ENCODE results near the gene VWF.

The VWF gene

DNA sequence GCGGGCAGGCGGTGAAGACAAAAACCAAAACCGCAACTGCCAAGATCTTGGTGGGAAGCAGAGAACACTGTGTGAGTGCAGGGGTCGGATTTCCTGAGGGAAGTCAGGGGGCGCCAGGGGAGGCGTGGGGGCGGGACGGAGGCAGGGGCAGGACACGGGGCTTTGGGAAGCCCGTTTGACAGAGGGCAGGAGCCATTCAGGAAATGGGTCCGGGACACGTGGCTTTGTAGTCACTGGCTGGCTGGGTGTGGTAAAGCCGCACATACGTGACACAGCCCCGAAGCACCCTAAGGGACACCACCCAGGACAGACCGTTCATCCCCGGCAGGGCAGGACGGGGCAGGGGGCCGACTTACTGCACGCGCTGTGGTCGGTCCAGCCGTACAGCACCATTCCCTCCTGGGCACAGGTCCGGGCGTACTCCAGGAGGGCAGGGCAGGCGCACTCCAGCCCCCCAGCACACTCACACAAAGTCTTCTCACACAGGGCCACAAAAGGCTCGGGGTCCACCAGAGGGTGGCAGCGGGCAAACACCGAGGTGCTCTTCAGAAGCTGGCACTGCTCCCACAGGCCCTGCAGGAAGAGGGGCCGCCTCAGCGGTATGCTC is 49.4 kb downstream of the VWF start:
- no peak overlapping the region for H3K4me3 ChIP-seq (ENCODE audit: low read depth, low read length)
- no peak for DNase-seq (ENCODE audit: low read depth)
- TF ChIP-seq CTCF (IDR thresholded peaks at IDR 0.05; ENCODE audit: low read depth, low read length, missing control alignments), result no peak
- in situ Hi-C loops (cut with HindIII; ENCODE audit: low sequenced_read_pairs), result no loop called here

DNA sequence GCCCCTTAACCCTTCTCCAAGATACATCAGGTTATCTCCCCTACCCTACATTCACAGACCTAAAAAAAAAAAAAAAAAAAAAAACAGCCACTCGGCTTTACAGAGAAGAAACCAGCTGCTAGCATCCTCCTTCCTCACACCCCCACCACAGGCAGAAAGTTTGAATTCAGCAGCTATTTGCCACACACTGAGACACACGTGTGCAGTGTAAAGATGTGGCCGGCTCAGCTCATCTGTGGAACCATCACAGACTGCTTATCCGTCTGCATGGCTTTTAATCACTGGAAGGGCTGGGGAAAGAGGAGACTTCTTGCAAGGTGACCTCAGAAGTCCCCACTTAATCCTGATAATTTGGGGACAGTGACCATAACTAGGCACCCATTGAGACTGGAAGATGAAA is 50.0 kb downstream of the VWF start:
- no peak overlapping the region for H3K4me3 ChIP-seq (ENCODE audit: low read depth, low read length)
- TF ChIP-seq CTCF (IDR thresholded peaks at IDR 0.05; ENCODE audit: low read depth, low read length, missing control alignments), result no peak
- DNase-seq (ENCODE audit: low read depth), result no peak
- in situ Hi-C loops (cut with HindIII; ENCODE audit: low sequenced_read_pairs), result no loop called here

- no peak for DNase-seq (ENCODE audit: low read depth)
- TF ChIP-seq CTCF (IDR thresholded peaks at IDR 0.05; ENCODE audit: low read depth, low read length, missing control alignments), result no peak
- no peak overlapping the region for H3K4me3 ChIP-seq (ENCODE audit: low read depth, low read length)
- in situ Hi-C loops (cut with HindIII; ENCODE audit: low sequenced_read_pairs), result no loop called here
Measured at GRCh38 chr12:6073426-6073825, 51.0 kb downstream of the VWF start.

GRCh38 chr12:6072302-6072752 is 52.1 kb downstream of the VWF start:
- no peak for DNase-seq (ENCODE audit: low read depth)
- in situ Hi-C loops (cut with HindIII; ENCODE audit: low sequenced_read_pairs), result no loop called here
- no peak overlapping the region for H3K4me3 ChIP-seq (ENCODE audit: low read depth, low read length)
- peak; percentile 32 for TF ChIP-seq CTCF (IDR thresholded peaks at IDR 0.05; ENCODE audit: low read depth, low read length, missing control alignments)

DNA sequence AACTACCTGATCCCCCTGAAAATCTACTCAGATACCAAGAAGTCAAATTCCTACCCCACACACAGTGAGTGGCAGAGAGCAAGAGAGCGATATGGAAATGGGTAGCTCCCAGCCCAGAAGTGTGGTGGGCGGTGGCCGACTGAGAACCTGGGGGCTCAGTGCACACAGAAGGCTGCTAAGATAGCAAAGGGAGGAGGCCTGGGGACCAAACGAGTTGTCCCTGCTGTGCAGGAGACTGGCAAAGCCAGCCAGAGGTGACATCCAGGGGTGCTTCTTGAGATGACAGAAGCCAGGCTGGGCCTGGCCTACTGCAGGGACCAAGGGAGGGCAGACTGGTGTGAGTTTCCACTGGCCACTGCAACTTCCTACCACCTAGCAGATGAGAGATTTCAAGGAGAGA is 52.9 kb downstream of the VWF start:
- H3K4me3 ChIP-seq (ENCODE audit: low read depth, low read length), result no peak overlapping the region
- in situ Hi-C loops (cut with HindIII; ENCODE audit: low sequenced_read_pairs), result no loop called here
- no peak for DNase-seq (ENCODE audit: low read depth)
- no peak for TF ChIP-seq CTCF (IDR thresholded peaks at IDR 0.05; ENCODE audit: low read depth, low read length, missing control alignments)

GRCh38 chr12:6070472-6071257 is 53.8 kb downstream of the VWF start:
- no peak overlapping the region for H3K4me3 ChIP-seq (ENCODE audit: low read depth, low read length)
- no peak for TF ChIP-seq CTCF (IDR thresholded peaks at IDR 0.05; ENCODE audit: low read depth, low read length, missing control alignments)
- in situ Hi-C loops (cut with HindIII; ENCODE audit: low sequenced_read_pairs), result no loop called here
- no peak for DNase-seq (ENCODE audit: low read depth)

Measured in astrocyte of the cerebellum (primary cell).